ENCODE measurements around the gene NANOGP8.

Gene NANOGP8

DNA sequence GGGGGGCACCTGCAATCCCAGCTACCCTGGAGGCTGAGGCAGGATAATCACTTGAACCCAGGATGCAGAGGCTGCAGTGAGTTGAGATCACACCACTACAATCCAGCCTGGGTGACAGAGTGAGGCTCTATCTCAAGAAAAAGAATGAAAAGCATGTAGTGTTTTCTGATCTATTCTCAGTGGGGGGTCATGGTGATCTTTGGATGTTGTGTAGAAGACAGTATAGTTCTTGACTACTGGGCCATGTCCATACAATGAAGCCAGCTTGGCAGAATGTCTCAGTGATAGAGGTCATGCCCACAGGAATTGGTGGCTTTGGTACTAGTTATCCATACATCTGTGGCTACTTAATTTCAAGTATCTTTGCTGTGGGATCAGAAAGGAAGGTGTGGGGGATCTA lies 26.8 kb upstream of the NANOGP8 start:
- TF ChIP-seq, protein P1, sequence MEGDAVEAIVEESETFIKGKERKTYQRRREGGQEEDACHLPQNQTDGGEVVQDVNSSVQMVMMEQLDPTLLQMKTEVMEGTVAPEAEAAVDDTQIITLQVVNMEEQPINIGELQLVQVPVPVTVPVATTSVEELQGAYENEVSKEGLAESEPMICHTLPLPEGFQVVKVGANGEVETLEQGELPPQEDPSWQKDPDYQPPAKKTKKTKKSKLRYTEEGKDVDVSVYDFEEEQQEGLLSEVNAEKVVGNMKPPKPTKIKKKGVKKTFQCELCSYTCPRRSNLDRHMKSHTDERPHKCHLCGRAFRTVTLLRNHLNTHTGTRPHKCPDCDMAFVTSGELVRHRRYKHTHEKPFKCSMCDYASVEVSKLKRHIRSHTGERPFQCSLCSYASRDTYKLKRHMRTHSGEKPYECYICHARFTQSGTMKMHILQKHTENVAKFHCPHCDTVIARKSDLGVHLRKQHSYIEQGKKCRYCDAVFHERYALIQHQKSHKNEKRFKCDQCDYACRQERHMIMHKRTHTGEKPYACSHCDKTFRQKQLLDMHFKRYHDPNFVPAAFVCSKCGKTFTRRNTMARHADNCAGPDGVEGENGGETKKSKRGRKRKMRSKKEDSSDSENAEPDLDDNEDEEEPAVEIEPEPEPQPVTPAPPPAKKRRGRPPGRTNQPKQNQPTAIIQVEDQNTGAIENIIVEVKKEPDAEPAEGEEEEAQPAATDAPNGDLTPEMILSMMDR (IDR thresholded peaks at IDR 0.05; ENCODE audit: low read depth, low read length, missing control alignments): no peak
- H3K4me3 ChIP-seq (ENCODE audit: low read depth, low read length): no peak overlapping the region
- no peak for DNase-seq (ENCODE audit: low read depth)
- in situ Hi-C loops (cut with HindIII; ENCODE audit: low sequenced_read_pairs): no loop called here

DNA sequence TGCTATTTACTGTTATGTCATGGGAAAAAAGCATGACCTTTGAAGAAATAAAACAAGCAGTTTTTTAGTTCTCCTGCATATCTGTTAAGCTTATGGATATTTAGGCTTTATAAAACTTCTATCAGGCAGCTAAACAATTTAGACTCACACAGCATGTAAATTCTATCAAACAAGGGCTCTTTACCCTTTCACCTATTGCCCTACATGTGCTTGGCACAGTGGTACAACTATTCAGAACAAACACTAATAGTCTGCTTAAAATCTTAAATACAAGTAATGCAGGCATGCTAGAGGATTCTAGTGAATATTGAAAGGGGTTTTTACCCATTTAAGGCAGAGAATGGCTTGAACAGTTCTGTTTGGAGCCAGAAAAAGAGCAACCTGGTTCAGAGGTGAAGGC lies 23.4 kb upstream of the NANOGP8 start:
- TF ChIP-seq, protein P1 (IDR thresholded peaks at IDR 0.05; ENCODE audit: low read depth, low read length, missing control alignments): no peak
- no peak overlapping the region for H3K4me3 ChIP-seq (ENCODE audit: low read depth, low read length)
- in situ Hi-C loops (cut with HindIII; ENCODE audit: low sequenced_read_pairs): no loop called here
- DNase-seq (ENCODE audit: low read depth): no peak

DNA sequence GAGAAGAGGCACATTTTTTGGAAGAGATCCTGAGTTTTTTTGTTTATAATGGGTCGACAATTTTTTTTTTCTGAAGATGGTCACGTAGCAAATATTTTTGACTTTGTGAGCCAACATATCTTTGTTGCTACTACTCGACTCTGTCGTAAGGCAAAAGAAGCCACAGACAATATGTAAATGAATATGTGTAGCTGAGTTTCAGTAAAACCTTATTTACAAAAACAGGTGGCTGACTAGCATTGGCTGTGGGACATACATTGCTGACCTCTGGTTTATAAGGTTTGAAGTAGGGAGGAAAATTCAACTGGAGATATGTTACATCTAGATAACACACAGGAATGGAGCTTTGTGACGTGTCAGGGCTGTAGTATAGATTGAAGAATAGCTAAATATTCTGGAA lies 22.5 kb upstream of the NANOGP8 start:
- in situ Hi-C loops (cut with HindIII; ENCODE audit: low sequenced_read_pairs): no loop called here
- H3K4me3 ChIP-seq (ENCODE audit: low read depth, low read length): no peak overlapping the region
- TF ChIP-seq, protein P1 (IDR thresholded peaks at IDR 0.05; ENCODE audit: low read depth, low read length, missing control alignments): no peak
- no peak for DNase-seq (ENCODE audit: low read depth)

DNA sequence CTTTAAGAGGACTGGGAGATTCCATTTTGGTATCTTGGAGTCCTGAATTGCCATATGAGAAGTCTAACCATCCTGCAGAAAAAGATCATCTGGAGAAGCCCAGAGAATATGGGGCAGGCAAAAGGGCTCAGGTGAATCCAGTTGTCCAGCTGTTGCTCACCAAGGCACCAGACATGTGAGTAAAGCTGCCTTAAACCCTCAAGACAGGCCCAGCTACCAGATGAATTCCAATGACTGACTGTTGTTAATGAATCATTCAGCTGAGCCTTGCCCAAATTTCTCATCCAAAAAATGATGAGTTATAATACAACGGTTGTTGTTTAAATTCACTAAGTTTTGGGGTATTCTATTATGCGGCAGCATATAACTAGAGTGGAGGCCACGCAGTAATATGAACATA lies 22.0 kb upstream of the NANOGP8 start:
- TF ChIP-seq, protein P1 (IDR thresholded peaks at IDR 0.05; ENCODE audit: low read depth, low read length, missing control alignments): no peak
- no peak for DNase-seq (ENCODE audit: low read depth)
- in situ Hi-C loops (cut with HindIII; ENCODE audit: low sequenced_read_pairs): no loop called here
- H3K4me3 ChIP-seq (ENCODE audit: low read depth, low read length): no peak overlapping the region

DNA sequence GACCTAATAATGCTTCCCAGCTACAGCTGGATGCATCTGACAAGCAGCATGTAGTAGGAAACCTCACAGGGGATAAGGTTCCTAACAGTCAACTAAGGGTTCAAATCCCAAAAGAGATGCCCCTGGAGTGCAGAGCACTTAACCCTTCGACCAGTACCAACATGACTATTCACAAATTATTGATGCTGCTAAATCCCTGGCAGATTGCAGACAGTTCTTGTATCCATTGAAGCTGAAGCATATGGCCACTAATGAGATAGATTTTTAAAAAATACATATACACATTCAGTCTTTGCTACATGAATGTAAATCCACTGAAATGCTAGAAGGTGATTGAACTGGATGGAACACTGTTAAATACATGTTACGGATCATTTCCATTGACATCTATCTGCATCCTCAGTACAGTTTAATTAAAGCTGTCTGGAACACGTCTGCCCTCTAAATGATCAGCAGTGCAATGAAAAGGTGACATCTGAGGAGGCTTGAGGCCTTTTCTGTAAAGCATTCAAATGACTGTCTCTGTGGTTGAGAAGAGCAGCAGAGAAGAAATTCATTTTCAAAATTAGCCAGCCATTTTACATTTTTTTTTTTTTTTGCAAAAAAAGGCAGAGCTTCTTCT lies 19.5 kb upstream of the NANOGP8 start:
- H3K4me3 ChIP-seq (ENCODE audit: low read depth, low read length): no peak overlapping the region
- DNase-seq (ENCODE audit: low read depth): no peak
- in situ Hi-C loops (cut with HindIII; ENCODE audit: low sequenced_read_pairs): no loop called here
- TF ChIP-seq, protein P1 (IDR thresholded peaks at IDR 0.05; ENCODE audit: low read depth, low read length, missing control alignments): no peak

DNA sequence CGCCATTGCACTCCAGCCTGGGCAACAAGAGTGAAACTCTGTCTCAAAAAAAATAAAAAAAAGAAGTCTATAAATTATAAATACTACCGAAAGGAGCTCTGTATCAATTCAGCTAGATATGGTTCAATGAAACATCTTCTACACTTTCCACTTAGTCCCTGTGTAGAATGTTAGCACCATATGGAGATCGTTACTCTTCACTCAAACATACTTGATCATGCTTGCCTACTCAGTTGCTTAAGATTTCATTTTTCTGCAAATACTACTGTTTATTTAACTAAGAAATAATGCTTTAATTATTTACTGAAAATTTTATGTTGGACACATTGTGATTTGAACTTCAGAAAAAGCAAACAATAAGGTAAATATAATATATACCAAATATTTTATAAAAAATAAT lies 17.1 kb upstream of the NANOGP8 start:
- in situ Hi-C loops (cut with HindIII; ENCODE audit: low sequenced_read_pairs): no loop called here
- no peak for DNase-seq (ENCODE audit: low read depth)
- TF ChIP-seq, protein P1 (IDR thresholded peaks at IDR 0.05; ENCODE audit: low read depth, low read length, missing control alignments): no peak
- H3K4me3 ChIP-seq (ENCODE audit: low read depth, low read length): no peak overlapping the region
